NK-92 (cell line): ENCODE measurements around the gene OR10G6.
"Not testable (repeated sequence)": the region's sequence is repeated elsewhere in the genome, so short reads cannot be mapped to it uniquely, and the experiment has no call there.

Experiments used
- DNase-seq: peaks from one replicate; lab custom pipeline; 2025; ENCODE audit not compliant: unreplicated experiment; lab: John Stamatoyannopoulos, UW

The OR10G6 gene

GRCh38 chr11:123995119-123995518 is at the start of gene OR10G6:
OR10G6 (minus strand) TSS chr11:123995161; CDS start chr11:123995161, 0 bp downstream.
- no peak for DNase-seq

- no peak for DNase-seq
Measured at GRCh38 chr11:124043420-124043819, 48.5 kb upstream of the OR10G6 start.

- no peak for DNase-seq
Measured at GRCh38 chr11:124041254-124041653, 46.3 kb upstream of the OR10G6 start, which contains the start of gene OR10G7. OR10G7 (minus strand) TSS chr11:124041325; CDS start chr11:124039001, 2,324 bp downstream.

GRCh38 chr11:124039557-124039956 is 44.6 kb upstream of the OR10G6 start:
- no peak for DNase-seq

- DNase-seq, result no peak
Measured at GRCh38 chr11:124036666-124037065, 41.7 kb upstream of the OR10G6 start.

- DNase-seq, result no peak
Measured at GRCh38 chr11:124026498-124026897, 31.5 kb upstream of the OR10G6 start, which contains the start of gene OR10G8. OR10G8 (plus strand) TSS chr11:124026798; CDS start chr11:124029623, 2,825 bp downstream.

GRCh38 chr11:124015837-124016236 is 20.9 kb upstream of the OR10G6 start:
- DNase-seq, result not testable (repeated sequence)

- DNase-seq, result no peak
Measured at GRCh38 chr11:124012697-124013096, 17.7 kb upstream of the OR10G6 start, which contains the start of gene OR10G4. OR10G4 (plus strand) TSS chr11:124012997; CDS start chr11:124015575, 2,578 bp downstream.

- no peak for DNase-seq
Measured at GRCh38 chr11:123979311-123979710, 15.7 kb downstream of the OR10G6 start.

GRCh38 chr11:123977731-123978347 is 17.1 kb downstream of the OR10G6 start, which contains the start of gene OR10S1:
OR10S1 (minus strand) TSS chr11:123977781; CDS start chr11:123977664, 117 bp downstream.
- DNase-seq, result no peak

- no peak for DNase-seq
Measured at GRCh38 chr11:123976770-123977560, 18.0 kb downstream of the OR10G6 start.

- DNase-seq, result no peak
Measured at GRCh38 chr11:123973816-123974215, 21.1 kb downstream of the OR10G6 start.

- no peak for DNase-seq
Measured at GRCh38 chr11:123956752-123957151, 38.2 kb downstream of the OR10G6 start.

- no peak for DNase-seq
Measured at GRCh38 chr11:123945132-123945531, 49.8 kb downstream of the OR10G6 start.
